IMR-90 (cell line): ENCODE data around the gene SYNPO2. TPM values are rescaled to one million over a fixed set of nuclear protein-coding genes. Genes with fewer than 3 reads are reported as not detected.

Experiments used
- ATAC-seq: fragments of 200-7000 bp; cut with Tn5 transposase; 2 replicates; pipeline ENCODE4 v1.9.1; 2020; ENCODE audit warnings: low read depth, mild to moderate bottlenecking, moderate library complexity
- BruUV-seq: library from RNA; stranded (reverse); fragments of 400-500 nt; replicated peaks from 2 replicates; lab custom pipeline; 2021; lab: Mats Ljungman, UMichigan
- CTCF ChIA-PET: fragments of 300-600 bp; formaldehyde crosslinking; extraction: SDS; loops from one replicate; lab custom pipeline; 2021; ENCODE audit warnings: antibody characterized with exemption; lab: Yijun Ruan, JAX
- POLR2A ChIA-PET: fragments of 300-600 bp; sonication (Branson Sonifier 250); formaldehyde crosslinking; loops from one replicate; lab custom pipeline; 2022; ENCODE audit warnings: antibody characterized with exemption; ENCODE audit not compliant: unreplicated experiment; lab: Charles Lee
- DNase-seq: peaks from one replicate; pipeline ENCODE4 v3.0.0; 2013
- H2AFZ ChIP-seq: replicated peaks from 2 replicates; pipeline ENCODE3; 2013; ENCODE audit warnings: low read length, mild to moderate bottlenecking; ENCODE audit not compliant: poor library complexity
- H2AK5ac ChIP-seq: 2 replicates; pipeline ENCODE4 v1.6.1; 2013; ENCODE audit warnings: low read depth, low read length, inconsistent platforms
- H2AK9ac ChIP-seq: replicated peaks from 2 replicates; pipeline ENCODE3; 2013; ENCODE audit warnings: mild to moderate bottlenecking, low read depth, low read length, moderate library complexity; ENCODE audit not compliant: poor library complexity
- H2BK120ac ChIP-seq: 2 replicates; pipeline ENCODE4 v1.6.1; 2013; ENCODE audit warnings: low read depth, low read length, inconsistent platforms
- H2BK15ac ChIP-seq: 3 replicates; pipeline ENCODE4 v1.6.1; 2013; ENCODE audit warnings: low read depth, low read length, inconsistent platforms
- H2BK20ac ChIP-seq: 2 replicates; pipeline ENCODE4 v1.6.1; 2013; ENCODE audit warnings: low read depth, mild to moderate bottlenecking, inconsistent platforms, low read length, moderate library complexity
- H2BK5ac ChIP-seq: 2 replicates; pipeline ENCODE4 v1.6.1; 2013; ENCODE audit warnings: mild to moderate bottlenecking, low read depth, low read length, inconsistent platforms; ENCODE audit not compliant: poor library complexity, severe bottlenecking
- H3K14ac ChIP-seq: replicated peaks from 2 replicates; pipeline ENCODE4 v1.6.1; 2013; ENCODE audit warnings: low read depth, low read length, inconsistent platforms
- H3K18ac ChIP-seq: 2 replicates; pipeline ENCODE4 v1.6.1; 2013; ENCODE audit warnings: low read depth, low read length, control low read depth
- H3K23ac ChIP-seq: 2 replicates; pipeline ENCODE4 v1.6.1; 2013; ENCODE audit warnings: low read depth, low read length, inconsistent platforms
- H3K27ac ChIP-seq: 2 replicates; pipeline ENCODE4 v1.5.1; 2013; ENCODE audit warnings: mild to moderate bottlenecking, control low read depth, low read length; ENCODE audit not compliant: insufficient read depth
- H3K27me3 ChIP-seq: 2 replicates; pipeline ENCODE4 v1.6.1; 2013; ENCODE audit warnings: low read length; ENCODE audit not compliant: control insufficient read depth, insufficient read depth
- H3K36me3 ChIP-seq: 2 replicates; pipeline ENCODE4 v1.6.1; 2013; ENCODE audit warnings: low read length, mixed read lengths; ENCODE audit not compliant: control insufficient read depth, insufficient read depth
- H3K4ac ChIP-seq: 2 replicates; pipeline ENCODE4 v1.6.1; 2013; ENCODE audit warnings: low read depth, low read length, inconsistent platforms
- H3K4me1 ChIP-seq: 2 replicates; pipeline ENCODE4 v1.6.1; 2013; ENCODE audit warnings: low read length, mixed read lengths; ENCODE audit not compliant: control insufficient read depth, insufficient read depth
- H3K4me2 ChIP-seq: 2 replicates; pipeline ENCODE4 v1.6.1; 2013; ENCODE audit warnings: low read depth, mild to moderate bottlenecking, control low read depth, low read length, moderate library complexity
- H3K4me3 ChIP-seq: 2 replicates; pipeline ENCODE4 v1.5.1; 2013; ENCODE audit warnings: low read depth, mild to moderate bottlenecking, control low read depth, low read length, moderate library complexity; ENCODE audit not compliant: insufficient read depth
- H3K56ac ChIP-seq: 2 replicates; pipeline ENCODE4 v1.6.1; 2013; ENCODE audit warnings: low read length, inconsistent platforms; ENCODE audit not compliant: insufficient read depth; ENCODE audit errors: extremely low read depth
- H3K79me1 ChIP-seq, 2 experiments: 2 replicates each; pipeline ENCODE4 v1.6.1; 2013; ENCODE audit warnings: low read length in 2 of 2, inconsistent platforms in 1 of 2, low read depth in 1 of 2
- H3K9ac ChIP-seq: 2 replicates; pipeline ENCODE4 v1.6.1; 2013; ENCODE audit warnings: low read depth, low read length, control low read depth
- H3K9me1 ChIP-seq: 2 replicates; pipeline ENCODE4 v1.6.1; 2013; ENCODE audit warnings: low read length, inconsistent platforms; ENCODE audit not compliant: insufficient read depth
- H3K9me3 ChIP-seq: 2 replicates; pipeline ENCODE4 v1.6.1; 2013; ENCODE audit warnings: low read length; ENCODE audit not compliant: control insufficient read depth, insufficient read depth
- H4K20me1 ChIP-seq: 2 replicates; pipeline ENCODE4 v1.6.1; 2013; ENCODE audit warnings: low read length, inconsistent platforms; ENCODE audit not compliant: insufficient read depth
- H4K5ac ChIP-seq: 2 replicates; pipeline ENCODE4 v1.6.1; 2013; ENCODE audit warnings: mild to moderate bottlenecking, low read depth, low read length, control low read depth
- H4K8ac ChIP-seq, 2 experiments: 2 replicates each; pipeline ENCODE4 v1.6.1; 2013; ENCODE audit warnings: low read depth in 2 of 2, low read length in 2 of 2, control low read depth in 1 of 2, inconsistent platforms in 1 of 2
- H4K91ac ChIP-seq: 2 replicates; pipeline ENCODE4 v1.6.1; 2013; ENCODE audit warnings: low read depth, low read length, inconsistent platforms; ENCODE audit not compliant: insufficient read depth
- BHLHE40 ChIP-seq: fragments of 150-350 bp; IDR thresholded peaks from 2 replicates; pipeline ENCODE4 v1.6.1; 2016; ENCODE audit warnings: mild to moderate bottlenecking, low read depth, low read length
- CEBPB ChIP-seq: IDR thresholded peaks from 2 replicates; pipeline ENCODE4 v1.6.1; 2012; ENCODE audit warnings: low read depth, low read length, improper control_type of control experiment
- CHD1 ChIP-seq: IDR thresholded peaks from 2 replicates; pipeline ENCODE4 v1.6.1; 2012; ENCODE audit warnings: low read depth, low read length, improper control_type of control experiment
- FOS ChIP-seq: fragments of 150-350 bp; IDR thresholded peaks from 2 replicates; pipeline ENCODE4 v1.6.1; 2016; ENCODE audit warnings: low read depth, low read length
- MAFK ChIP-seq: IDR thresholded peaks from 2 replicates; pipeline ENCODE4 v1.6.1; 2012; ENCODE audit warnings: low read depth, low read length, improper control_type of control experiment
- MAZ ChIP-seq: IDR thresholded peaks from 2 replicates; pipeline ENCODE4 v1.6.1; 2012; ENCODE audit warnings: low read depth, mild to moderate bottlenecking, low read length, improper control_type of control experiment, moderate library complexity, borderline replicate concordance
- MXI1 ChIP-seq: IDR thresholded peaks from 2 replicates; pipeline ENCODE4 v1.6.1; 2012; ENCODE audit warnings: low read depth, mild to moderate bottlenecking, low read length, moderate library complexity, borderline replicate concordance
- NFE2L2 ChIP-seq: fragments of 150-350 bp; IDR thresholded peaks from 2 replicates; pipeline ENCODE4 v1.6.1; 2016; ENCODE audit warnings: low read depth, mild to moderate bottlenecking, low read length
- POLR2A ChIP-seq: IDR thresholded peaks from 2 replicates; pipeline ENCODE4 v1.6.1; 2012; ENCODE audit warnings: mild to moderate bottlenecking, low read depth, low read length
- RAD21 ChIP-seq: IDR thresholded peaks from 2 replicates; pipeline ENCODE4 v1.6.1; 2012; ENCODE audit warnings: low read length, improper control_type of control experiment
- RCOR1 ChIP-seq: IDR thresholded peaks from 2 replicates; pipeline ENCODE4 v1.6.1; 2012; ENCODE audit warnings: mild to moderate bottlenecking, low read length, improper control_type of control experiment; ENCODE audit not compliant: insufficient replicate concordance
- RFX5 ChIP-seq: IDR thresholded peaks from 2 replicates; pipeline ENCODE4 v1.8.0; 2012; ENCODE audit warnings: low read depth, mild to moderate bottlenecking, low read length, moderate library complexity
- SMC3 ChIP-seq: fragments of 150-350 bp; IDR thresholded peaks from 2 replicates; pipeline ENCODE4 v1.6.1; 2016; ENCODE audit warnings: low read depth, mild to moderate bottlenecking, antibody characterized with exemption, low read length, moderate library complexity
- WGBS, 2 experiments: methylation state at CpG; one replicate each; pipeline versions ENCODE4 v1.1.5 to v1.1.7; 2013; ENCODE audit warnings: missing lambda C conversion rate in 2 of 2; ENCODE audit not compliant: insufficient read length in 1 of 2; ENCODE audit errors: extremely low coverage in 2 of 2; 5-methylcytosine and 5-hydroxymethylcytosine counted together
- dilution Hi-C: fragments of 300-500 bp; cut with HindIII; formaldehyde crosslinking; loops from one replicate; pipeline ENCODE4 v1.14.3; 2018; ENCODE audit warnings: low sequenced_read_pairs; ENCODE audit not compliant: unreplicated experiment
- in situ Hi-C: fragments of 300-500 bp; cut with MboI; formaldehyde crosslinking; loops from 3 replicates; pipeline ENCODE4 v1.14.3; 2019; ENCODE audit warnings: low sequenced_read_pairs, inconsistent platforms, mixed read lengths
- intact Hi-C: fragments of 100-400 bp; cut with micrococcal nuclease; formaldehyde crosslinking; loops from 2 replicates; pipeline ENCODE4 v1.10.0; 2022
- polyA plus RNA-seq, 3 experiments: library from polyadenylated mRNA; depleted of rRNA; stranded (reverse); fragments of >200 nt; gene quantifications; 2 replicates each; pipeline ENCODE4 v1.2.3, GENCODE V29; 2012; ENCODE audit warnings: low replicate concordance in 1 of 3
- total RNA-seq: library from RNA; depleted of rRNA; stranded (reverse); fragments of >200 nt; gene quantifications from 2 replicates; pipeline ENCODE4 v1.2.3, GENCODE V29; 2012
- TF ChIP-seq, protein P1 (sequence below): fragments of 150-350 bp; IDR thresholded peaks from 2 replicates; pipeline ENCODE4 v1.6.1; 2016; ENCODE audit warnings: low read depth, mild to moderate bottlenecking, low read length, moderate library complexity, borderline replicate concordance
- TF ChIP-seq, protein P2 (sequence below): fragments of 150-350 bp; IDR thresholded peaks from 2 replicates; pipeline ENCODE4 v1.6.1; 2017; ENCODE audit warnings: mild to moderate bottlenecking, antibody characterized with exemption, low read length, low read depth
- TF ChIP-seq, protein P3 (sequence below): conservative IDR thresholded peaks from 2 replicates; pipeline ENCODE4 v1.5.1; 2012; ENCODE audit warnings: mild to moderate bottlenecking, low read depth, low read length, improper control_type of control experiment

The SYNPO2 gene
- total and polyA plus RNA-seq, 2 of the 4 experiments (the other 2 are of a cell fraction), result 0.99 to 1.8 TPM

DNA sequence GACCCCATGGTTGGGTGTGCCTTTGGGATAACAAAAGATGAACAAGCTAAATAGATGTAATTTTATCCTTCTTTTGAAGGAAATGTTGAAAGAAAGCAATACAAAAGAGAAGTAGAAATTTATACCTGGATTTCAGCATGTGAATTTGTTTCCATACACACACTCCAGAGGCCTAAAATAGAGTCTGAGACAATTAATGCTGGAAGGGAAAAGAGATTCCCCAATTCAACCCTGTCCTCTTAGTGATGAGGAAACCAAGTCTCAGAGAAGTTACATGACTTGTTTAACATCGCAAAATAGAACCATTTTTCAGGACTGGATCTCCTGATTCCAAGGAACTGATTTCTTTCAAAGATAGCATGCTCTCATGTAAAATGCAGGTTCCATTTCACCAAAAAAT lies 209.7 kb downstream of the SYNPO2 start:
- Histone ChIP-seq H3K4me2 (no peak overlapping the region), H2AFZ (no peak overlapping the region), H4K8ac (peak overlapping the region; percentile 53 to 64; a peak in 2 of 4 replicates), H2AK5ac (peak overlapping the region; percentile 4; the same call in 1 of the 2 replicates), H3K79me1 (no peaks in the 10 kb centered on the region), H3K27me3 (no peaks in the 10 kb centered on the region), H2BK5ac (peak overlapping the region; percentile 69), H3K18ac (peak overlapping the region; percentile 30; the same call in 1 of the 2 replicates), H2AK9ac (no peak overlapping the region), H4K20me1 (no peaks in the 10 kb centered on the region), H4K5ac (peak overlapping the region; percentile 10; the same call in 1 of the 2 replicates), H3K9me3 (no peaks in the 10 kb centered on the region), H3K4ac (peak overlapping the region; percentile 36; the same call in 1 of the 2 replicates), H3K4me1 (peaks cover 7% of the 10 kb centered on the region; the same call in 1 of the 2 replicates), H3K56ac (peak overlapping the region; percentile 54; the same call in 1 of the 2 replicates), H3K36me3 (no peaks in the 10 kb centered on the region), H4K91ac (peak overlapping the region; percentile 57; the same call in 1 of the 2 replicates), H2BK20ac (peak overlapping the region; percentile 77; the same call in 1 of the 2 replicates), H2BK15ac (peak overlapping the region; percentile 68; the same call in 2 of the 3 replicates), H3K27ac (no peak overlapping the region), H3K14ac (peak overlapping the region; percentile 55; the same call in 1 of the 2 replicates), H2BK120ac (peak overlapping the region; percentile 60; the same call in 1 of the 2 replicates), H3K9me1 (0 out of 2 replicates have a peak, but pooled peaks cover 2% of the 10 kb centered on the region), H3K23ac (no peak overlapping the region), H3K4me3 (no peak overlapping the region), H3K9ac (no peak overlapping the region)
- no peak for DNase-seq
- ChIA-PET POLR2A (no interaction called here), CTCF (interaction anchor here (0.9 kb wide), 1 partner anchor 11 kb away, joined by 3 read pairs; no protein-coding TSS in a partner anchor)
- no TSS peak for BruUV-seq
- no peak for ATAC-seq
- intact Hi-C loops (no loop called here), in situ Hi-C loops (no loop called here), dilution Hi-C loops (no loop called here)
- TF ChIP-seq MAZ, result no peak
- no peak for TF ChIP-seq CHD1
- TF ChIP-seq SMC3, result no peak
- no peak for TF ChIP-seq CEBPB
- TF ChIP-seq, protein P1, sequence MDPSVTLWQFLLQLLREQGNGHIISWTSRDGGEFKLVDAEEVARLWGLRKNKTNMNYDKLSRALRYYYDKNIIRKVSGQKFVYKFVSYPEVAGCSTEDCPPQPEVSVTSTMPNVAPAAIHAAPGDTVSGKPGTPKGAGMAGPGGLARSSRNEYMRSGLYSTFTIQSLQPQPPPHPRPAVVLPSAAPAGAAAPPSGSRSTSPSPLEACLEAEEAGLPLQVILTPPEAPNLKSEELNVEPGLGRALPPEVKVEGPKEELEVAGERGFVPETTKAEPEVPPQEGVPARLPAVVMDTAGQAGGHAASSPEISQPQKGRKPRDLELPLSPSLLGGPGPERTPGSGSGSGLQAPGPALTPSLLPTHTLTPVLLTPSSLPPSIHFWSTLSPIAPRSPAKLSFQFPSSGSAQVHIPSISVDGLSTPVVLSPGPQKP, result no peak
- TF ChIP-seq RCOR1, result no peak
- TF ChIP-seq, protein P2, sequence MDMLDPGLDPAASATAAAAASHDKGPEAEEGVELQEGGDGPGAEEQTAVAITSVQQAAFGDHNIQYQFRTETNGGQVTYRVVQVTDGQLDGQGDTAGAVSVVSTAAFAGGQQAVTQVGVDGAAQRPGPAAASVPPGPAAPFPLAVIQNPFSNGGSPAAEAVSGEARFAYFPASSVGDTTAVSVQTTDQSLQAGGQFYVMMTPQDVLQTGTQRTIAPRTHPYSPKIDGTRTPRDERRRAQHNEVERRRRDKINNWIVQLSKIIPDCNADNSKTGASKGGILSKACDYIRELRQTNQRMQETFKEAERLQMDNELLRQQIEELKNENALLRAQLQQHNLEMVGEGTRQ, result no peak
- TF ChIP-seq BHLHE40, result no peak
- no peak for TF ChIP-seq RAD21
- TF ChIP-seq NFE2L2, result no peak
- no peak for TF ChIP-seq POLR2A
- no peak for TF ChIP-seq FOS
- TF ChIP-seq MAFK, result no peak
- no peak for TF ChIP-seq MXI1
- no peak for TF ChIP-seq RFX5
- TF ChIP-seq, protein P3, sequence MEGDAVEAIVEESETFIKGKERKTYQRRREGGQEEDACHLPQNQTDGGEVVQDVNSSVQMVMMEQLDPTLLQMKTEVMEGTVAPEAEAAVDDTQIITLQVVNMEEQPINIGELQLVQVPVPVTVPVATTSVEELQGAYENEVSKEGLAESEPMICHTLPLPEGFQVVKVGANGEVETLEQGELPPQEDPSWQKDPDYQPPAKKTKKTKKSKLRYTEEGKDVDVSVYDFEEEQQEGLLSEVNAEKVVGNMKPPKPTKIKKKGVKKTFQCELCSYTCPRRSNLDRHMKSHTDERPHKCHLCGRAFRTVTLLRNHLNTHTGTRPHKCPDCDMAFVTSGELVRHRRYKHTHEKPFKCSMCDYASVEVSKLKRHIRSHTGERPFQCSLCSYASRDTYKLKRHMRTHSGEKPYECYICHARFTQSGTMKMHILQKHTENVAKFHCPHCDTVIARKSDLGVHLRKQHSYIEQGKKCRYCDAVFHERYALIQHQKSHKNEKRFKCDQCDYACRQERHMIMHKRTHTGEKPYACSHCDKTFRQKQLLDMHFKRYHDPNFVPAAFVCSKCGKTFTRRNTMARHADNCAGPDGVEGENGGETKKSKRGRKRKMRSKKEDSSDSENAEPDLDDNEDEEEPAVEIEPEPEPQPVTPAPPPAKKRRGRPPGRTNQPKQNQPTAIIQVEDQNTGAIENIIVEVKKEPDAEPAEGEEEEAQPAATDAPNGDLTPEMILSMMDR, result no peak
- WGBS, 2 experiments, result no CpG with 5 or more reads among the region's 1 CpG
